Hippocampal formation (tissue), 2 donors: Measurements from ENCODE around the gene MPPED1.

Experiments used
- DNase-seq, 2 donors: peaks; one replicate each; lab custom pipeline; 2025; lab: John Stamatoyannopoulos, UW

Gene MPPED1

GRCh38 chr22:43392385-43392989 lies 19.3 kb upstream of the MPPED1 start:
- no peak for DNase-seq

DNA sequence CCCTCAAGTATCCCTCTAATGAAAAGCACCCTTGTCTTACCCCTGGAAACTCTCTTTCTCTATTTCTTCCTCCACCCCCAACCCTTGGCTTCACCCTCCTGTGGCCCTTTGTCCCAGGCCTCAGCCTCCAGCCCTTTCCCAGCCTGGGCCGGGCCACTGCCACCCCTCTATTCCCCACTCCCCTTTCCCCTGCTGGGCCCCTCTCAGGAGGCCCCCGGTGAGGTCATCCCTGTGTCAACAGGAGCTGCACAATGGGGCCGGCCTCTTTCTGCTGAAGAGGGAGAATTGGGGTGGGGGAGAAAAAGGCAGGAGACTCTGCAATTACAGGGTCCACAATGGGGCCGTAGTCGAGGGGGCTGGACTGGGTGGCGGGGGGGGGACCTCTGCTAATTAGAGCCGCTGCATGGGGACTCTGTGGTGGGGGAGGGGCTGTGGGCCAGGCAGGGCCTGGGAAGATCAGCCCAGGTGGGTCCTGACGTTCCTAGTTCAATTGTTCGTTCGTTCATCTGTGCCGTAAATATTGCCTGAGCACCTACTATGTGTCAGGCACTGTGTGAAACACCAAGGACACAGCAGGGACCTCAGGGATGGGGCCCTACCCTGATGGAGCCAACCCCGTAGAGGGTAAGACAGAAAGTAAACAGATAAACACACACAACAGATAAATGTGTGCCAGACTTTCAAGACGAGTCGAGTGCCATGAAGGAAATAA lies 18.5 kb upstream of the MPPED1 start:
- no peak for DNase-seq

- DNase-seq = no peak
Measured at GRCh38 chr22:43393844-43394474, 17.9 kb upstream of the MPPED1 start.

DNA sequence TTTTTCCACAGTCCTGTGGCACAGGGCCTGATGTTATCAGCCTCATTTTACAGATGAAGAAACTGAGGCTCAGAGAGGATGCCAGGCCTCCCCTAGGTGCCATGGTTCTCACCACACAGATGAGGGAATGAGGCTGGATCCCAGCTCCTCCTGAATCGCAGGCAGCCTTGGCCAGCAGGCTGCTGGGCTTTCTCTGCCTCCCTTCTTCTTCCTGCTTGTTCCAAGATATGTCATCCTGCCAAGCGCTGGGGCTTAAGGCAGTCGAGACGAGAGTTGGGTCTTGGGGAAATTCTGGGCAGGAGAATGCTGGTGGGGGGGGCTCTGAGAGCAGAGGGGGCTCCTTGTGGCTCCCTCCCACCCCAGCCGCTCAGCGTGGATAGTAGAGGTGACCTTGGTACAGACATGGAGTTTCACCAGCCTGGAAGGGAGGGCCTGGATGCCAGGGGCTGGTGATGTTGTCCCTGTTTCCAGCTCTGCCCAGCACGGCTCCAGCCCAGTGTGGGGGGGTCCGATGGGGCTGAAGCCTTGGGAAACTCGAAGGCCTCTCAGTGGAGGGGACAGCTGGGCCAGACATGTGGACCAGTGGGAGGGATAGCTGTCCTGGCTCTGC lies 16.6 kb upstream of the MPPED1 start:
- no peak for DNase-seq

DNA sequence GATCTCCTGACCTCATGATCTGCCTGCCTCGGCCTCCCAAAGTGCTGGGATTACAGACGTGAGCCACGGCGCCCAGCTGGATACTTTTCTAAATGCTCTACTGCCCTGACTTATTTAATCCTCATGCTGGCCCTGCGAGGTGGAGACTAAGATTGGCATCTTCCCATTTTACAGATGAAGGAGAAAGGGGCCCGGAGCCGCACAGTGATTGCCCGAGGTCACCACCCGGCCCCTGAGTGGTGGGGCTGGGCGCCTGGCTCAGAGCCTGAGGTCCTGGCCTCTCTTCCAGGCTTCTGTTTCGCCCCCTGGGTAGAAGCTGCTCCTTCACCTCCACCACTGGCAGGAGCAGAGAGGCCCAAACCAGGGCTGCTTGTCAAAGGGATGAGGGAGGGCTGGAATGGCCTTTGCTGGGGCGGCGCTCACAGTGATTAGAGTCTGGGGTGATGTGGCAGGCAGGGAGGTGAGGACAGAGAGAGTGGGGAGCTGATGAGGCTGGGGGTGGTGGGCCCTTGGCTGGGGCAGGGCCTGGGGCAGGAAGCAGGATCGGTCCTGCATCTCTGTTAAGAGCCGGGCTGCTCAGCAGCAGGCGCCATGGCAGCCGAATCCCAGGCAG lies 15.4 kb upstream of the MPPED1 start:
- no peak for DNase-seq

GRCh38 chr22:43396934-43397457 lies 14.8 kb upstream of the MPPED1 start:
- no peak for DNase-seq

- no peak for DNase-seq
Measured at GRCh38 chr22:43397766-43398165, 14.0 kb upstream of the MPPED1 start.

GRCh38 chr22:43398246-43398645 lies 13.6 kb upstream of the MPPED1 start:
- no peak for DNase-seq

DNA sequence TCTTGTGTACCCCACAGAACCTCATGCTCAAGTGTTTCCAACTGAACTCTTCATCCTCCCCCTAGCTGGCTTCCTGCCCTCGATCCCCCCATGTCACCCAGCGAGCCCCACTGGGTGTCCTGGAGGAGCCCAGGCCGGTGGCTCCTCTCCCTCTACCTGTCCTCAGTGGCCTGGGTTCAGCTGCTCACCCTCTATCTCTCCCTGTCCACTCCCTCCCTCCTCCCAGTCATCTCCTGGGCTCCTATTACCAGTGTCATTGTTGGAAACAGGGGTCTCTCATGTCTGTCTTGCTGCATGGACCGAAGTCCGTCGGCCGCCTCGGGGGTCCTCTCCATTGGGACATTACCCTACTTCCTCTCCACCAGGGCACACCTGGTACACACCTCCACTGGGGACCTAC lies 12.9 kb upstream of the MPPED1 start:
- no peak for DNase-seq

DNA sequence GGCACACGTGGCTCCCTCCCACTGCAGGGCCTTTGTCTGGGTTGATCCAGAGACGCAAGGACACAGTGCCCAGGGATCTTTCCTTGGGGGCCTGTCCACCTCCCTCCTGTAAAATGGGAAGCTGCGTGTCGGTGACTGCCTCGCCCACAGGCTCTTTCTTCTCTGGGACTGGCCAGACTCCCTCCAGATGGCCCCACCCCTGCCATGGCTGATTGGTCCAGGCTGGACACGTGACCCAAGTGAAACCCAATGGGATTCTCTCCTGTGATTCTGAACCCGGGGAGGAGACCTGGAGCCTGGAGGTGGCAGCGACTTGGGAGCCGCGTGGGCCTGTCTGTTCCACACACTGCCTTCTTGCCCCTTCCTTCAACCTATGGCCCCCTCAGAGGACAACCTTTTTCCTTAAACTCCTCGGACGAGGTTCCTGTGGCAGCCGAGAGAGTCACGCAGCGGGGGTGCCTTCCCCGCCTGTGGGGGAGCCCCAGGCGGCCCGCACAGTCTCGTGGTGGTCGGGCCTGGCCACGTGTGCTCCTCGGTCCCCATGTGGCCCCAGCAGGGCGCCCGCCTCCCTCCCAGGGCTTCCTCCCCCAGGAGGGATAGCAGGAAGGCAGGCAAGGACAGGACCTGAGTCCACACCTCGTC lies 12.4 kb upstream of the MPPED1 start:
- DNase-seq = no peak

DNA sequence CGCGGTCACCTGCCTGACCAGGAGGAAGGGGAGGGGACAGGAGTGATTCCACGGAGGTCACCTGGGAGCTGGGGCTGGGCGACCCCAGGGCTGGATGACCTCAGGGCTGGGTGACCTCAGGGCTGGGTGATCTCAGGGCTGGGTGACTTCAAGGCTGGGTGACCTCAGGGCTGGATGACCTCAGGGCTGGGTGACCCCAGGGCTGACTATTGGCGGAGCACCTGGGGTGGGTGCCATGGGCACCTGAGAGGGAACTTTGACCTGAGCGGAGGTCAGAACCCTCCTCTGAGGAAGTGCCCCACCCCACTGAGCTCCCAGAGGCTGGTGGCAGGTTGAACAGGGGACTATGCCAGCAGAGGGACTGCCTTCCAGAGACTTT lies 11.8 kb upstream of the MPPED1 start:
- no peak for DNase-seq

GRCh38 chr22:43400449-43400848 lies 11.4 kb upstream of the MPPED1 start:
- DNase-seq = no peak

DNA sequence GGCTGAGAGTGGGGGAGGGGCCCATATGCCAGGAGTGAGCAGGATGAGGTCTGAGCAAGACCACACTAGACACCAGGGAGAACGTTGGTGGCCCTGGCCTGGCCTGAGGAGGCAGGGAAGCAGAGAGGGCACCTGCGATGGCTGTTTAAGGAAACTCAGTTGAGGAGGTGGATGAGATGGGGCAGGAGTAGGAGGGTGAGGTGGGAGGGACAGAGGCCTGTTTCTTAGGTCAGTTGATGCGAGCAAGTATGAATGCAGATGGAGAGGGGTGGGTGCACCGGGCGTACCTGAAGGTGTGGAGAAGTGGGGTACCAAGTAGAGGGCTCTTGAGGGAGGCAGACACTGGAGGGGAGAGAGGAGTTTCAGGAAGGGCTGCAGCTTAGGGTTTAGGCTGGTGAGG lies 10.6 kb upstream of the MPPED1 start:
- no peak for DNase-seq

GRCh38 chr22:43401661-43402060 lies 10.2 kb upstream of the MPPED1 start:
- no peak for DNase-seq

DNA sequence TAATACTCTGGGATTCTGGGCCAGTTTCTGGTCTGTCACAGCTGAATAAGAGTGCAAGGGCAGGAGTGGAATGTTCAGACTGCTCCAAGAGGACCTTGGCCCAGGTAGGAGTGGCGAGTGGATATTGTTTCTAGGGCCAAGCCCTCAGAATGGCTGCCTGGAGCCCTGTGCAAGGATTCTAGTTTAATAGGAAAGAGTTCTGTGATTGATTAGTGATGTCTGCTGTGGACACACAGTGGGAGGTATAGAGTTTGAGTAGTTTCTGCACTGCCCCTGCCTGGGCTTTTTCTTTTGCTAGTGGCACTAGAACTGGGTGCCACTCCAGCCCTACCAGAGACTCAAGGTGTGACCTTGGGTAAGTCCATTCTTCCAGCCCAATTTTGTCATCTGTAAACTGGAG lies 9.7 kb upstream of the MPPED1 start:
- DNase-seq = no peak

- DNase-seq = no peak
Measured at GRCh38 chr22:43404673-43405385, 7.0 kb upstream of the MPPED1 start.

GRCh38 chr22:43406186-43406790 lies 5.5 kb upstream of the MPPED1 start:
- no peak for DNase-seq

- no peak for DNase-seq
Measured at GRCh38 chr22:43407591-43407990, 4.2 kb upstream of the MPPED1 start.

GRCh38 chr22:43408009-43408408 lies 3.8 kb upstream of the MPPED1 start:
- DNase-seq = no peak

- no peak for DNase-seq
Measured at GRCh38 chr22:43409046-43409445, 2.8 kb upstream of the MPPED1 start.

- DNase-seq = no peak
Measured at GRCh38 chr22:43409800-43410199, 2.0 kb upstream of the MPPED1 start.
